GM23248 (cell line): ENCODE results near the gene HAS3.

ENCODE experiments used
- EZH2 ChIP-seq: fragments of 200-600 bp; sonication (generic); IDR thresholded peaks from 2 replicates; pipeline ENCODE4 v1.6.1; 2018; ENCODE audit warnings: antibody characterized with exemption, mild to moderate bottlenecking; ENCODE audit not compliant: insufficient read depth, poor library complexity, severe bottlenecking
- EZH2phosphoT487 ChIP-seq: fragments of 200-600 bp; sonication (generic); IDR thresholded peaks from 2 replicates; pipeline ENCODE4 v1.6.1; 2018; ENCODE audit warnings: antibody characterized with exemption, moderate library complexity, mild to moderate bottlenecking, low read depth; ENCODE audit not compliant: insufficient read depth

DNA sequence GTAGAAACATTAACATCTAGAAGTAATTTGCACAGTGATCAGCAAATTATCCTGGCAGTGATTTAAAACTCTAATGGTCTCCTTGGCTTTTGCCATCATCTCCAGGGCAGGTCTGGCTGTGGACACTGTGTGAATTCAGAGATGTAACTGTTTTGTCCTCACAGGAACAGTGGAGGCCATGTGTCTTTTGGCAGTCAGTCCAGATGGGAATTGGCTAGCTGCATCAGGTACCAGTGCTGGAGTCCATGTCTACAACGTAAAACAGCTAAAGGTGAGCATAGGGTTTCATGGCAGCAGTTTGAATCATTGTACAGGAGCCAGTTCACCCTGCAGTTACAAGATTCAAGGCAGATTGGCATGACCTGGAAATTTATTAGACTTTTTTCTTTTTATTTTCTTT, 54.7 kb downstream of the HAS3 start:
- TF ChIP-seq EZH2phosphoT487 (no peak), EZH2 (no peak)
